ENCODE measurements around the gene NEDD4.
"Not testable (repeated sequence)": the region's sequence is repeated elsewhere in the genome, so short reads cannot be mapped to it uniquely, and the experiment has no call there.

Gene NEDD4

DNA sequence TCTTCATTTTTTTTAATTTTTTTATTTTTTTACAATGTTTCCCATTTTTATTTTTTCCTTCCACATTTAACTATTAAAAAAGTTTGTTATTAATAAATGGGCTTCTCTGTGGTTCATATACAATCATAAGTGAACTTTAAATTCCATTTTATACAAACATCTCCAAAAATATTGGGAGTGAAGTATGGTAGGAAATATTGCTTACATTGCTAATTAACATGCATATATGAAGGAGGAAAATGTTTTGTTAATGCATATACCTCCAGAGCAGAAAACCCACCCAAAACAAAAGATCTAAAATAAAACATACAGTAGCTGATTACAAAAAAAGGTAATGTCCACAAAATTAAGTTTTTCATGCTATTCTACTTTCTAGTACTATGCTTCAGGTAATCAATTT, 9.9 kb upstream of the NEDD4 start:
- not testable (repeated sequence) for H2AFZ ChIP-seq (ENCODE audit: low read length); H3K9me2 ChIP-seq (ENCODE audit: low read depth, low read length); H3K9ac ChIP-seq (ENCODE audit: low read length); H3K4me2 ChIP-seq (ENCODE audit: low read length); H3K79me2 ChIP-seq (ENCODE audit: insufficient read depth, low read length); H3F3A ChIP-seq (ENCODE audit: insufficient read depth, low read length); H3K4me1 ChIP-seq (ENCODE audit: insufficient read depth, low read length, severe bottlenecking); H3K4me3 ChIP-seq (ENCODE audit: low read depth, low read length, poor library complexity, severe bottlenecking); H3K36me3 ChIP-seq (ENCODE audit: insufficient read depth, low read length); H4K20me1 ChIP-seq (ENCODE audit: insufficient read depth, low read length); H3K9me3 ChIP-seq (ENCODE audit: low read length); H3K27me3 ChIP-seq (ENCODE audit: insufficient read depth, low read length); H3K27ac ChIP-seq (ENCODE audit: low read depth, low read length, poor library complexity, severe bottlenecking)

DNA sequence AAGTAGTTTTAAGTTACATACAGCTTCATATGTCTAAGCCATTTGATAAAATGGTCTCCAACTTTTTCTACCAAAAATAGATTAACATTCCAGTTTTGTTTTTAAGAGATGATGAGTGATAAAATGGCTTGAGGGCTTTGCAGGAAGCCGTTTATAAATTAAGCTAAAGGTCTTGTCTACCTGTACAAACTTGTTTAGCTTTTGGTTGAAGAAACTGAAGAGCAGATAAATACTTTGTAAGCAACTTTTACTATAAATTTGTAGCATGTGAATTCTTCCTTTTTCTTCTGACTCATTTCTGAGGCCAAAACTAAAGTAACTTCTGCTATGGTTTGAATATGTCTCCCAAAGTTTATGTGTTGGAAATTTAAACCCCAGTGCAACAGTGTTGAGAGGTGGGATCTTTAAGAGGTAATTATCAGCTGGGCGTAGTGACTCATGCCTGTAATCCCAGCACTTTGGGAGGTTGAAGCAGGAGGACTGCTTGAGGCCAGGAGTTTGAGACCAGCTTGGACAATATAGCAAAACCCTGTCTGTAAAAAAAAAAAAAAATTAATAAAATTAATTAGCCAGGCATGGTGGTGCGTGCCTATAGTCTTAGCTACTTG, 8.2 kb upstream of the NEDD4 start:
- no peak overlapping the region for H3K27ac ChIP-seq (ENCODE audit: low read depth, low read length, poor library complexity, severe bottlenecking)
- H3K4me3 ChIP-seq (ENCODE audit: low read depth, low read length, poor library complexity, severe bottlenecking) = no peak overlapping the region
- no peak overlapping the region for H3K9ac ChIP-seq (ENCODE audit: low read length)
- no peaks in the 10 kb centered on the region for H3F3A ChIP-seq (ENCODE audit: insufficient read depth, low read length)
- H2AFZ ChIP-seq (ENCODE audit: low read length) = no peak overlapping the region
- TF ChIP-seq EZH2 (IDR thresholded peaks at IDR 0.05; ENCODE audit: borderline replicate concordance, low read length) = no peak
- TF ChIP-seq, protein P1, sequence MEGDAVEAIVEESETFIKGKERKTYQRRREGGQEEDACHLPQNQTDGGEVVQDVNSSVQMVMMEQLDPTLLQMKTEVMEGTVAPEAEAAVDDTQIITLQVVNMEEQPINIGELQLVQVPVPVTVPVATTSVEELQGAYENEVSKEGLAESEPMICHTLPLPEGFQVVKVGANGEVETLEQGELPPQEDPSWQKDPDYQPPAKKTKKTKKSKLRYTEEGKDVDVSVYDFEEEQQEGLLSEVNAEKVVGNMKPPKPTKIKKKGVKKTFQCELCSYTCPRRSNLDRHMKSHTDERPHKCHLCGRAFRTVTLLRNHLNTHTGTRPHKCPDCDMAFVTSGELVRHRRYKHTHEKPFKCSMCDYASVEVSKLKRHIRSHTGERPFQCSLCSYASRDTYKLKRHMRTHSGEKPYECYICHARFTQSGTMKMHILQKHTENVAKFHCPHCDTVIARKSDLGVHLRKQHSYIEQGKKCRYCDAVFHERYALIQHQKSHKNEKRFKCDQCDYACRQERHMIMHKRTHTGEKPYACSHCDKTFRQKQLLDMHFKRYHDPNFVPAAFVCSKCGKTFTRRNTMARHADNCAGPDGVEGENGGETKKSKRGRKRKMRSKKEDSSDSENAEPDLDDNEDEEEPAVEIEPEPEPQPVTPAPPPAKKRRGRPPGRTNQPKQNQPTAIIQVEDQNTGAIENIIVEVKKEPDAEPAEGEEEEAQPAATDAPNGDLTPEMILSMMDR (IDR thresholded peaks at IDR 0.05; ENCODE audit: low read length) = no peak
- no peaks in the 10 kb centered on the region for H4K20me1 ChIP-seq (ENCODE audit: insufficient read depth, low read length)
- H3K27me3 ChIP-seq (ENCODE audit: insufficient read depth, low read length) = no peaks in the 10 kb centered on the region
- no peaks in the 10 kb centered on the region for H3K36me3 ChIP-seq (ENCODE audit: insufficient read depth, low read length)
- no peaks in the 10 kb centered on the region for H3K9me2 ChIP-seq (ENCODE audit: low read depth, low read length)
- H3K4me2 ChIP-seq (ENCODE audit: low read length) = no peak overlapping the region
- no peaks in the 10 kb centered on the region for H3K9me3 ChIP-seq (ENCODE audit: low read length)
- H3K4me1 ChIP-seq (ENCODE audit: insufficient read depth, low read length, severe bottlenecking) = no peaks in the 10 kb centered on the region
- no peaks in the 10 kb centered on the region for H3K79me2 ChIP-seq (ENCODE audit: insufficient read depth, low read length)

DNA sequence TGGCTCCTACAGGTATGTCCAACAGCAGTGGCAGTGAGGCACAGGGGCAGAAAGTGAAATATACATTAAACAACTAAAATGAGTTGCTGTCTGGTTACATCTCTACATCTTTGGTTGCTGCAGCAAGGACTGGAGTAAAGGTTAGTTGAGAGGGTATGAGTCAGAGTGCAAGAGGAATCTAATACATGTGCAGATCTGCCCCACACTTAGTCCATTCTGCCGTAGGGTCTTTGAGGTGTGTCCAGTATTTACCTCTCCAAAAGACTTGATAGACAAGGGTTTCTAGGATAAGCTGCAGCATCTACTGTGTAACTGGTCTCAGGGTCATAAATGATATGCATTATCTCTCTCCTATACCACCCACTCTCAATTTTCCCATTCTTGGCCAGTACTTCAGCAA, 6.2 kb upstream of the NEDD4 start:
- no peaks in the 10 kb centered on the region for H3K79me2 ChIP-seq (ENCODE audit: insufficient read depth, low read length)
- H3K4me1 ChIP-seq (ENCODE audit: insufficient read depth, low read length, severe bottlenecking) = no peaks in the 10 kb centered on the region
- no peaks in the 10 kb centered on the region for H3F3A ChIP-seq (ENCODE audit: insufficient read depth, low read length)
- no peaks in the 10 kb centered on the region for H3K27me3 ChIP-seq (ENCODE audit: insufficient read depth, low read length)
- H3K27ac ChIP-seq (ENCODE audit: low read depth, low read length, poor library complexity, severe bottlenecking) = no peak overlapping the region
- no peaks in the 10 kb centered on the region for H3K36me3 ChIP-seq (ENCODE audit: insufficient read depth, low read length)
- H4K20me1 ChIP-seq (ENCODE audit: insufficient read depth, low read length) = no peaks in the 10 kb centered on the region
- no peak overlapping the region for H3K4me2 ChIP-seq (ENCODE audit: low read length)
- TF ChIP-seq, protein P1 (IDR thresholded peaks at IDR 0.05; ENCODE audit: low read length) = no peak
- TF ChIP-seq EZH2 (IDR thresholded peaks at IDR 0.05; ENCODE audit: borderline replicate concordance, low read length) = no peak
- no peaks in the 10 kb centered on the region for H3K9me3 ChIP-seq (ENCODE audit: low read length)
- H3K4me3 ChIP-seq (ENCODE audit: low read depth, low read length, poor library complexity, severe bottlenecking) = no peak overlapping the region
- H2AFZ ChIP-seq (ENCODE audit: low read length) = no peak overlapping the region
- H3K9ac ChIP-seq (ENCODE audit: low read length) = no peak overlapping the region
- no peaks in the 10 kb centered on the region for H3K9me2 ChIP-seq (ENCODE audit: low read depth, low read length)

DNA sequence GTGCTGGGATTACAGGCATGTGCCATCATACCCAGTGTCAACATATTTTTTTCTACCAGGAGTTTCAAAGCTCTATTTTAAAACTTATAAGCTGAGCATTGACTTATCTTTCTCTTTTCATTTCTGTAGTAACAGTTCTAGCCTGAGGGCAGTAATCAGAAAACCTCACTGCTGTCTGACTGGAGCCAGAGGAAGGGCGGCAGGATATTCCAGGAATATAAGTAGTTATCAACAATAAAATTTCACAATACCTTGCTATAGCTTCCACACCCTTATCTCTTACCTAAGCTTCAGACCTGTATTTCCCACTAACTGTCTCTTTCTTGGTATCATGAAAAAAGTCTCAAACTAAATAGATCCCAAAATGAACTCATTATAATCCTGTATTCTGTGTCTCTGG, 5.1 kb upstream of the NEDD4 start:
- Histone ChIP-seq H3K4me2 (ENCODE audit: low read length) (no peak overlapping the region), H3K27me3 (ENCODE audit: insufficient read depth, low read length) (no peaks in the 10 kb centered on the region), H3K27ac (ENCODE audit: low read depth, low read length, poor library complexity, severe bottlenecking) (no peak overlapping the region), H3K79me2 (ENCODE audit: insufficient read depth, low read length) (no peaks in the 10 kb centered on the region), H3F3A (ENCODE audit: insufficient read depth, low read length) (no peaks in the 10 kb centered on the region), H3K4me1 (ENCODE audit: insufficient read depth, low read length, severe bottlenecking) (peaks cover 4% of the 10 kb centered on the region), H4K20me1 (ENCODE audit: insufficient read depth, low read length) (no peaks in the 10 kb centered on the region), H3K9me3 (ENCODE audit: low read length) (no peaks in the 10 kb centered on the region), H3K36me3 (ENCODE audit: insufficient read depth, low read length) (no peaks in the 10 kb centered on the region), H3K9ac (ENCODE audit: low read length) (no peak overlapping the region), H3K9me2 (ENCODE audit: low read depth, low read length) (no peaks in the 10 kb centered on the region), H3K4me3 (ENCODE audit: low read depth, low read length, poor library complexity, severe bottlenecking) (no peak overlapping the region), H2AFZ (ENCODE audit: low read length) (no peak overlapping the region)
- TF ChIP-seq, protein P1 (IDR thresholded peaks at IDR 0.05; ENCODE audit: low read length) = no peak
- no peak for TF ChIP-seq EZH2 (IDR thresholded peaks at IDR 0.05; ENCODE audit: borderline replicate concordance, low read length)

All from OCI-LY1 (cell line).